Activated CD4-positive, alpha-beta T cell treated with anti-CD3 and anti-CD28 coated beads for 24 hours (primary cell): ENCODE data around the gene RABGGTB.
"Not testable (repeated sequence)": the region's sequence is repeated elsewhere in the genome, so short reads cannot be mapped to it uniquely, and the experiment has no call there.

ENCODE experiments used
- DNase-seq, 2 donors: peaks; one replicate each; pipeline ENCODE4 v3.0.0-alpha.2; 2020; ENCODE audit warnings: low read depth in 2 of 2

Gene RABGGTB

GRCh38 chr1:75785983-75786853 is at the start of gene RABGGTB:
Gene RABGGTB (plus strand): TSS chr1:75786256. CDS start chr1:75786272, 16 bp downstream.
- DNase-seq, result peak; percentile 92

GRCh38 chr1:75742047-75742625 is 43.9 kb upstream of the RABGGTB start:
- no peak for DNase-seq

- no peak for DNase-seq
Measured at GRCh38 chr1:75745276-75745675, 40.8 kb upstream of the RABGGTB start.

- not testable (repeated sequence) for DNase-seq
Measured at GRCh38 chr1:75757210-75757609, 28.8 kb upstream of the RABGGTB start.

- DNase-seq, result not testable (repeated sequence)
Measured at GRCh38 chr1:75758543-75758942, 27.5 kb upstream of the RABGGTB start.

GRCh38 chr1:75764057-75764655 is 21.9 kb upstream of the RABGGTB start:
- no peak for DNase-seq

- no peak for DNase-seq
Measured at GRCh38 chr1:75765697-75766355, 20.2 kb upstream of the RABGGTB start.

GRCh38 chr1:75768016-75768415 is 18.0 kb upstream of the RABGGTB start:
- no peak for DNase-seq

- no peak for DNase-seq
Measured at GRCh38 chr1:75770761-75771160, 15.3 kb upstream of the RABGGTB start.

- no peak for DNase-seq
Measured at GRCh38 chr1:75771978-75772377, 14.1 kb upstream of the RABGGTB start.

- DNase-seq, result not testable (repeated sequence)
Measured at GRCh38 chr1:75777812-75778211, 8.2 kb upstream of the RABGGTB start.

GRCh38 chr1:75778694-75779093 is 7.4 kb upstream of the RABGGTB start:
- not testable (repeated sequence) for DNase-seq

- DNase-seq, result not testable (repeated sequence)
Measured at GRCh38 chr1:75780183-75780582, 5.9 kb upstream of the RABGGTB start.

- DNase-seq, result not testable (repeated sequence)
Measured at GRCh38 chr1:75783920-75784319, 2.1 kb upstream of the RABGGTB start.

- no peak for DNase-seq
Measured at GRCh38 chr1:75785320-75785982, 605 bp upstream of the RABGGTB start.

GRCh38 chr1:75786901-75787493 is 941 bp downstream of the RABGGTB start:
- no peak for DNase-seq

- DNase-seq, result no peak
Measured at GRCh38 chr1:75787524-75787923, 1.5 kb downstream of the RABGGTB start.

- no peak for DNase-seq
Measured at GRCh38 chr1:75789988-75790387, 3.9 kb downstream of the RABGGTB start.

- DNase-seq, result no peak
Measured at GRCh38 chr1:75791022-75791421, 5.0 kb downstream of the RABGGTB start.

GRCh38 chr1:75792091-75792490 is 6.0 kb downstream of the RABGGTB start:
- DNase-seq, result no peak

- no peak for DNase-seq
Measured at GRCh38 chr1:75794382-75794781, 8.3 kb downstream of the RABGGTB start.
